Hippocampal formation (tissue), 2 donors: ENCODE measurements around the gene TAF4.
"Not testable (repeated sequence)": the region's sequence is repeated elsewhere in the genome, so short reads cannot be mapped to it uniquely, and the experiment has no call there.

Source experiments
- DNase-seq, 2 donors: peaks; one replicate each; lab custom pipeline; 2025; lab: John Stamatoyannopoulos, UW

TAF4 gene

DNA sequence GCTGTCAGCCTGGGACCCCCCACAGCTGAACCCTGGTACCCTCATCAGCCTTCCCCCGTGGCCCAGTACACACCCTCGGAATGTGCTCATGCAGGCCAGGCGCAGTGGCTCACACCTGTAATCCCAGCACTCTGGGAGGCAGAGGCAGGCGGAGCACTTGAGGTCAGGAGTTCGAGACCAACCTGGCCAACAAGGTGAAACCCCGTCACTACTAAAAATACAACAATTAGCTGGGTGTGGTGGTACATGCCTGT, 9.9 kb downstream of the TAF4 start:
- DNase-seq: not testable (repeated sequence)

DNA sequence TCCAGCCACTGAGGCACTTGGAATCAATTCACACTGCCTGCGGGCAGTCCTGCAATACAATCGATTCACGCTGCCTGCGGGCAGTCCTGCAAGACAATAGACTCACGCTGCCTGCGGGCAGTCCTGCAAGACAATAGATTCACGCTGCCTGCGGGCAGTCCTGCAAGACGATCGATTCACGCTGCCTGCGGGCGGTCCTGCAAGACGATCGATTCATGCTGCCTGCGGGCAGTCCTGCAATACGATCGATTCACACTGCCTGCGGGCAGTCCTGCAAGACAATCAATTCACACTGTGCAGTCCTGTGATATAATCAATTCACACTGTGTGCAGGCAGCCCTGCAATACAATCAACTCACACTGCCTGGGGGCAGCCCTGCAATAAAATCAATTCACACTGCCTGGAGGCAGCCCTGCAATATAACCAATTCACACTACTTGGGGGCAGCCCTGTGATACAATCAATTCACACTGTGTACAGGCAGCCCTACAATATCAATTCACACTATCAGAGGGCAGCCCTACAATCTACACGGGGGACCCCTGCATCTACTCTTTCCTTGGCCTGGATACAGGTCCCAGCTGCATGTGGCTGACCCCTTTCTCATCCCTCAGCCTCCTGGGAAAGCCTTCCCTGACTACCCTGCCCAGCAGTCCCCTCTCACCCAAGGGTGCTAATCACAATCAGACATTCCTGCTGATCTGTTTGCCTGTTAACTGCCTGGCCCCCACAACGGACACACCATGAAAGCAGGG, 10.4 kb downstream of the TAF4 start:
- no peak for DNase-seq

DNA sequence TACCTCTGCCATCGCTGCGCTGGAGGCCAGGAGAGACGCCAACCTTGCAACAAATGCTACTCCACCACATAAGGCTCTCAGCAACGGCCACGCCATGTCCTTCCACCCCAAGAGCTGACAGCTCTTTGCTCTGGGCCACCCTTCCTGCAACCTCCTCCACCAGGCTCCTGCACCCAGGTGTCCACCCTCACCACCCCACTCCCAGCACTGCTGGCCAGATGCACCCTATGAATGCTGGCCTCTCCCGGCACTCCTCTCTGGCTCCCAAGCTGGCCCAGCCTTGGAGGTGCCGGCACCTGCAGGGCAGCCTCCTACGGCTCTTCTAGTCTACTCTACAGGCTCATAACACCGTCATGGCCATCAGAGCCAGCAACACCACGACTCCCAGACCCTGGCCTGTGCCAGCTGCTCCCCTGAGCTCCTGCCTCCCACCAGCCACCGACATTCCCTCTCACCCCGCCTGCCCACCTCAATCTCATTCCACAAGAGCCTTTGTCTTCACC, 11.2 kb downstream of the TAF4 start:
- no peak for DNase-seq

DNA sequence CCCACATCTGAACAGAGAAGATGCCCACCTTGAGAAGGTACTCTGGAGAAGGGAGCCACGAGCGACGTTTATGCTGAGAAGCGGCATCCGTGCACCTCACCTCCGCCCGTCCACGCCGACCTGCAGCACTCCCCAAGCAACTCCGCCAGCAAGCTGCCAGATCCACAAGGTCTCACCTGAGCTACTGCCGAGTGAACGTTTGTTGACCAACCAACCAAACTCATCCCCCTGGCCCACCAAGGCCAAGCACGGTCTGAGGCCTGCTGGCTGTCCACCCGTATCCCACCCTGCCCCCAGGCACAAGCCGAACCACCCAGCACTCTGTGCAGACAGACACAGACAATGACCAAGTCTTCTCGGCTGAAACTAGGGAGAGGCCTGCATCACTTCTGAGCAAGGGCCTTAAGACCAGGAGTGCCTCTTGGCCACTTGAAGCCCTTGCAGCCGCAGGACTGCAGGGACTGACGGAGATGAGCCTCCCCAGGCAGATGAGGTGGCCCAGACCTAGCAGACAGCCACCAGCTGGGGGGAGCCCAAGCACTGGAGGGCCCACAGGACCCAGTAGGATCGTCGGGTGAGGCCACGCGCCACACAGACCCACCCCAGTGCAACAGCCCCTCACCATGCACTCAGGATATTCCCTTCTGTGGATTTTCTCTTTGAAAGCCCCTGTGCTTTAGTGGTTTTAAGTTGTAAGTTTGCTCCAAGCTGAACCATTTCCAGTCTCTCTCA, 12.1 kb downstream of the TAF4 start:
- DNase-seq: no peak

DNA sequence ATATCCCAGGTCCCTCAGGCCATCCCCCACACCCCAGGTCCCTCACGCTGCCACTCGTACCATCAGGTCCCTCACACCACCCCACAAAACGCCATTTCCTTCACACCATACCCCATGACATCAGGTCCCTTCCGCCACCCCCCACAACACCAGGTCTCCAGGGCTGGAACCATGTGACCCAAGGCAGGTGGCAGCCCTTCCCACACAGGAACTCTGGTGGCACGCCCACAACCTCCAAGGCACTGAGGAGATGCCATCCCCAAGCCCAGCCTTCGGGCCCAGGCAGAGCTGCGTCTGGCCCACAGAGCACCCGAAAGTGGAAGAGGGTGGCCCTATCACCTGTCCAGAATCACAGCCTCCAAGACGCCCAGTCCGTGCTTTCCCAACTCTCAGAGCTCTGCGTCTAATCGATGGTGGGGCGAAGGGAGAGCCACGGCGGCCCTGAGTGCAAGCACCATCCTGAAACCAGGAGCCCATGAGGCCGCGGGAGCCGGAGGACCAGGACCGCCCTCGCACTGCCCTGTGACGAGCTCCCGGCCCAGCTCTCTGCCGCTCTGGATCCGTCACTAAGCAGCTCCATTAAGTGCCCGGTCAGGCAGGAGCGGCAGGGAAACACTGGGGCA, 12.7 kb downstream of the TAF4 start:
- DNase-seq: no peak

DNA sequence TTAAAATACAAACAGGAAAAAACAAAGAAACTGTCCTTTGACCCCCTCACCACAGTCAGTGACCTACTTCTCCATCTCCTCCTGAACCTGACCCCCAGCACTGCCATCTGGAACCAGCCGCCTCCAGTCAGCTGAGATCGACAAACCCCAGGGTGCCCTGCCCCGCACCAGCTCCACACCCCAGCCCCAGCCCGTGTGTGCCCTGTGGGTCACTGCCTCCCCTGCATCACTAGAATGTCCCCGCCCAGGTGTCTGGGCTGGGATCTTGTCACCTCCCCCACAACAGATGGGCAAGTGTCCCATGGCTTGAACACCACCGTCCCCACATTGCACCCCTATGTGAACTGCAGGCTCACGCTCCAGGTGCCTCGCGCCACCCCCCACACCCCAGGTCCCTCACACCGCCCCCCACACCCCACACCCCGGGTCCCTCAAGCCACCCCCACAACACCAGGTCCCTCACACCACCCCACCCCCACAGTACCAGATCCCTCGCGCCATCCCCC, 13.3 kb downstream of the TAF4 start:
- DNase-seq: no peak

DNA sequence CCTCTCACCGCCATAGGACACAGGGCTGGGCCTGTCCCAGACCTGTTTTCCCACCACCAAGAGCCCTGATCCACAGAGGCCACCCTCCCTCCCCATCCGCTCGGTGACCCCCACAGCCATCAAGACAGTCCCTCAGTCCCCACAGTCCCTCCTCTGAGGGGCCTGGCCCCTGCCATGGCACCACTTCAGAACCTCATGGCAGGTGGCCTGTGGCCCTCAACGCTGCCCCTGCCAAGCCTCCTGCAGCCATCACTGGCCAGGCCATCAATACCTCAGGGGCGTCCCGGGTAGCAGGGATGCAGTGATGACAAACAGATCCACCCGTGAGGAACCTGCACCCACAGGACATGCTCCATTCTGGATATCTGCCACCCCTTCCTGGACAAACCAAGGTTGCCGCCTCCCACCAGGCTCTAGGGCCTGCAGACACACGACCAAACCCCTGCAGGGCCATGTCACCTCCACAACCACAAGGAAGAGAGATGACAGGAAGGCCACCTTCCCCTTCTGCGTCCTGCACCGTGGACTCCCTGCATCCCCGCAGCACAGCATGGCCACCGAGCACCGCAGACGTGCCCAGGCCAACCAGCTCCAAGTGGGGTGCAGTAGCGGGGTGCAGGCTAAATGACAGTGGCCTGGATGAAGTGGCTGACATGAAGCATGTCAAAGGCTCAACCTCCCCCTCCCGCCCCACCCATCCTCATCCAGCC, 14.0 kb downstream of the TAF4 start:
- no peak for DNase-seq

DNA sequence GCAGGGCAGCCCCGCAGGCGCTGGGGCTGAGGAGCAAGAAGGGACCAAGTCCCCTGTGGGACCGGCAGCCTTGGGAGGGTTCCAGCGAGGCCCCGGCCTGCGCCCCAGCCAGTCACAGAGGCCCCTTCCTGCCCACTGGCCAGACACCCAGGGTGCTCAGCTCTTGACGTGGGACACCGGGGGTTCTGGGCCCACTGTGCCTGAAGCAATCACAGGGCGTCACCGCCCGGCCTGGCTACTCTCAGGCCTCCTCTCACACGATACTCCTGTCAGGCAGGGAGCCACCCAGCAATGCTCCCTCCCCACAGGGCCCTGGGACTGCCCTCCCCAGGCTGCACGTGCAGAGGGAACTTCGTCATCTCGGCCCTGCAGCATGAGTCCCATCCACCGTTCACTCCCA, 14.5 kb downstream of the TAF4 start:
- DNase-seq: no peak

DNA sequence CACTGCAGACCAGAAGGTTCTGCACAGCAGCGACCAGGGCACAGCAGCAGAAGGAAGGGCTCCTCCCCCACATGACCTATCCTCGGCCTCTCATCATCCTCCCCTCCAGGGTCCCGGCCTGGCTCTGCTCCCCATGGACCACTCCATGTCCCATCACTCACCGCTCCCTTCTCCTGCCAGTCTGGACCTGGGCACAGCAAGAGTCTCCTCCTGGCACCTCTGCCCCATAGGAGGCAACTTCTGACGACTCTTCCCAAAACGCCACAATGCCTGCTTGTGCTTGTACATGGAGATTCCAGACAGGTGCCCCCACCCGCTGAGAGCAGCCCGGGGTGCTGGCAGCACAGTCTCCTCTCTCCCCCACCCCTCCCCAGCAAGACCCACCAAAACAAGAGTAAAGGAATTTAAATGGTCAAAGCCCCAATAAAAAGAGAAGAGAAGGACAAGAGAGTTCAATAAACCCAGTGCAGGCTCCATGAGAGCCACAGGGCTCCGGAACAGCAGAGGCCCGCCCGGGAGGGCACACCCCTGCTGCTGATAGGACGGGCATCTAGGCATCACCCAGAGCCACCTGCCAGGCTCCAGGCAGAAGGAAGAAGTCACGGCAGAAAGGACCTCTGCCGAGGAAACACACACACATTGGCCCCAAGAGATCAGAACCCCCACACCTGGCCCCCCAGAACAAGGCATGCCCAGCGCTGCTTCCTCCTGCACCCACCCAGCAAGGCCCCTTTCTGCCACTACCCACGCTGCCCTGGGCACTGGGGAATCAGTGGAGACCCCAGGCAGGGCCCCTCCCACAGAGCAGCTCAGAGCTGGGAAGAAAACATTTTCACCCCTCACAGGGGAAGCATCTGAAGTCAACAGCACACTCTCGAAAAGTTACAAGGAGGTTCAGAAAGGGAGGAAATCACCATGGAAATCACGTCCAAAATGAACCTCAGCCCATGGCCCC, 15.2 kb downstream of the TAF4 start:
- no peak for DNase-seq

DNA sequence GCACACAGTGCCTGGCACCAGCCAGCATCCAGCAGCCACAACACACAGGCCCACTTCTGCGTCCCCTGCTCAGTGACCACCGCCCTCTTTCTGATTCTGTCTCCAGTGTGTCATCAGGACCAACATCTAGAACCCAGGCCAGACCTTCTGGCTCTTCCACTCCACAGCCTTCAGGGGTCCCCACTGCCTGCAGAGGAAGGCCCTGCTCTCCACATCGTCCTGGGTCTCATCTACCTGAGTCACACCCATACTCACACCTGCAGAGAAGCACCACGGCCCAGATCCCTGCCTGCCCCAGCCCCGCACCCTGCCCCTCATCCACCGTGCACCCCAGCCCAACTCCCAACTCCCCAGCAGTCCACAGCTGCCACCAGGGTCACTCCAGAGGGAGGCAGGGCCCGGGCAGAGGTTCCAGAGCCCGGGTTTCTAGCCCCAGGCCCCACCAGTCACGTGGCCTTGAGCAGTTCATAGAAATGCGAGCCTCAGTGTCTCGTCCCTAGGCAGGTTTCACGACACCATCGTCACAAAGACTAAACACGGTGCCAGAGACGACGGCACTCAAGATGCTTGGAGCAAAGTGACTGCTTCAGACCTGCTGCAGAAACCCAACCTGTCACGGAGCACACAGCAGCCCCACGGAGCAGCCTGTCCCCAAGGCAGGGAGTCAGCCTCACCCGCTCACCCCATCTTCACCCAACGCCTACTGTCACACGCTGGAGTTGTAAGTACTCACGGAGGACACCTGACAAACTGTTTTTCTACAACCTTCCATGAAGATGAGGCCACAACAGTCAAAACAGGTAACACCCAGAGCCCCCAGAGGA, 16.1 kb downstream of the TAF4 start:
- no peak for DNase-seq

DNA sequence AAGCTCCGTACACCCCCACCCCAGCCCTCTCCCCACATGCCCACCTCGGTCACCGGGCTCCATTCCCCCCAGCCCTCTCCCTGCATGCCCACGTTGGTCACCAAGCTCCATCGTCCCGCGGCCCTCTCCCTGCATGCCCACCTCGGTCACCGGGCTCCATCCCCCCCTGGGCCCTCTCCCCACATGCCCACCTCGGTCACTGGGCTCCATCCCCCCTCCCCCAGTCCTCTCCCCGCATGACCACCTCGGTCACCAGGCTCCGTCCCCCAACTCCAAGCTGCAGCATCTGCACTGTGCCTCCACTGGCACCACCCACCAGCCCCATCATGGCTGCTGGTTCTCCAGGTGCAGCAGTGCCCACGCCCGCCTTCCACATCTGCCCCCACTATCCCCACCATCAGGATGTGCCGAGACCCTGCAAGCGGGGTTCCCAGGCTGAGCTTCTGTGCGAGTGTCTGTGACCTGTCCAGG, 16.8 kb downstream of the TAF4 start:
- no peak for DNase-seq

DNA sequence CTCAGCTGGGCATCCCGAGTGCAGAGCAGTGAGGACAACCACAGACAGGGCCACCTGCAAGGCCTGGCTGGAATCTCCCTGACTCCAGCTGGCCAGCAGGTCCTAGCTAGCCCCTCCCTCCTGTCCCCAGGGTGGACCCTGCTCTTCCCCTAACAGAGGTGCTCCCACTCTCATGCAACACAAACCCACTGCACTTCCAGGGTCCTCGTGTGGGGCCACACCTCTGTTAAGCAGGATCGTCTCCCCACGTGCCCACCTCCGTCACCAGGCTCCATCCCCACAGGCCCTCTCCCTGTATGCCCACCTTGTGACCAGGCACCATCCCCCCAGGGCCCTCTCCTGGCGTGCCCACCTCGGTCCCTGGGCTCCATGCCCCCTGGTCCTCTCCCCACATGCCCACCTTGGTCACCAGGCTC, 17.3 kb downstream of the TAF4 start:
- no peak for DNase-seq

DNA sequence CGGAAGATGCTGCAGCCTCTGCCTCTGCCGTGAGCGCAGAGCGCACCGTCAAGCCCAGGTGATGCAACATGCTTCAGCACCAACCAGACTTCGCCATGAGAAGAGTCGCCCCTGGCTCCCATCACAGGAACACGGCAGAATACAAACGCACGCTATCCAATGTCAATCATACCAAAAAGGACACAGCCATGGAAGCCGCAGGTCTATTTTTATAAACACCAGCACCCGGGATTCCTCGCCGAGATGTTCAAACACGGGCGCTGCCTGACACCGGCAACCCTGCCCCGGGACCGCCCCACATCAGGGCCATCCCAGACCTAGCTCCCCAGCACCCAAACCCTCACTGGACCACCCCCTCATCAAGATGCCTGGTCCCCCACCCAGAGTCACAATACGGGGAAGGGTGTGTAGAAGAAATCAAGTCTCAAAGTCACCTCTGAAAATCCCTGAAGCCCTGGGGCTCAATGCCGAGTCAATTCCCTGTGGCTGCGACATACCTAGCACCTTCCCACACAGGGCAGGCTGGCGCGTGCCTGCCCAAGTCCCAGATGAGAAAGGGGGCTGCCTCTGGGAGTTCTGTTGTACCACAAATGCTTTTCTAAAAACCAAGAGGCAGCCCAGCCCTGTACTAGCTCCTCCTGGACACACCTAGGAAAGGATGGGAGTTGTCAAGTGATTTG, 17.9 kb downstream of the TAF4 start:
- no peak for DNase-seq

DNA sequence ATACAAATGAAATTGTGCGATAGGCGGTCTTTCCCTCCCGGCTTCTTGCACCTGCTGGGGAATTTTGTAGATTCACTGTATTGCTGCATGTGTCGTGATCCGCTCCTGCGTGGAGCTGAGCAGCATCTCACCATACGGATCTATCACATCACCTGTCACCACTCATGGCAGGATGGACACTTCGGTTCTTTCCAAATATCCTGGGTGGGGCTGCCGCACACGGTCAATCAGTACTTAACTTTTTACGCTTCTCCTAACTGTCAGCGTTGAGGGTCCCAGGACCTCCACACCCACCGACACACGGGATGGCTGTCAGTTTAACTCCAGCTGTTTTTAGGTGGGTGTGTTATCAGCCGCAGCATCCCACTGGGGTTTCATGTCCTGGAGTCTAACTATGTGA, 19.2 kb downstream of the TAF4 start:
- no peak for DNase-seq

DNA sequence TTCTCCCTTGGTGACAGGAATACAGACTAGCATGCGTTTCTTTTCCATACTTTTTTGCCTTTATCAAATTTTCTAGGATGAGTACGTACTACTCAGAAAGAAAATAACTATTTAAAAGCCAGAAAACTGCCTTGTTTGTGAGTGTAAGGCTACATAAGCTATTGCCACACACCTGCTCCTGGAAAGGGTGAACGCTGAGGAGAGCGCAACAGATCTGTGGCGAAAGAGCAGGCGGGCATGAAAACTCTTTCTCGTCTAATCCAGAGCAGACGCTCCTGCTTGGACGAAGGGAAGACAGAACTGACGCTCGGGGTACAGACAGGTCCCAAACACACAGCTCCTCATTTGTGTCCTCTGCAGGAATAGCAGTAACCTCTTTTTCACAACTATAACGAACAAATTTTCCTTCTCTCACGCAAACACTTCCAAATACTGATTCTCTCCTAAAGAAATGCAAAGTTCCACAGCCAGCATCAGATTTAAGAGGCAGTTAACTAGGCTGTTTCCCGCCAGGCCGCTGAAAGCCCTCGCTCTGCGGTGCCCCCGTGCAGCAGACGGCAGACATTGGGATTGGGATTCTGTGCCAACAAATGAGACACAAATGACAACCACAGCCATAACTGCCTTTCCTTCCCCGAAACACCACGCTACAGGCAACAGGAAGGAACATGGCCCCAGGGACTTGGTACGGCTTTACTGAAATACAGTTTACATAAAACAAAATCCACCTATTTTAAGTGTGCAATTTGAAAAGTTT, 20.0 kb downstream of the TAF4 start:
- DNase-seq: no peak

DNA sequence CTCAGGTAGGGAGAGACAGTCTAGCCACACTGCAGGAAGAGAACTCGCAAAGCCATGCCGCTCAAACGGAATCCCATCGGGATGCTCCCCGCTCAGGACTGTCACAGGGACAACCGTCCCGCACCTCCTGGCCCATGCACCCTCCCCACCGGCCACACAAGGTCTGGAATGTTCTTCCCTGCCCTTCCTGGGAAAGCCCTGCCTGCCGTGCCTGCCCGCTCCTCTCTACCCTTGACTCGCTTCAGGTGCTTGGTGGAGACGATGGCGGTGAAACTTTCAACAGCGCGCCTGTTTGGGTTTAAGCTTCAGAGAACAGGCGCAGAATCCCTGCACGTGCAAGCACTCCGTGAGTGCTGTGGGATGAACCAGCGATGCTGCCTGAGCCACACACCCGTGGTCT, 20.6 kb downstream of the TAF4 start:
- DNase-seq: no peak

DNA sequence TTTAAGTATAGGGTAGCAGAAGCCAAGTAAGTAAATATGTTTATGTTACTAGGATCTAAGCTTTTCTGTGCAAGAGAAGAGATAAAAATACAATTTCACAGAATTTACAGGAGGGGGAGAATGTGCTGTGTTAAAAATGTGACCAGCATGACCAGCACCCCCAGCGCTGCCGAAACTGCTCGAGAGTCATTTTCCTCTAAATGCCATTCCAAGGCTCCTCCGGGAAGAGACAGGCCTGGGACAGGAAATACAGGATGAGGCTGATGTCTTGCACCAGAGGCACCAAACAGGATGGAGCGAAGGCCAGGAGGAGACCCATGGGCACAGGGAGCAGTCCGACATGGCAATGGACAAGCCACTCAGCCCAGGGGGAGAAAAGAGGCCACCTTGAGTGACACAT, 21.1 kb downstream of the TAF4 start:
- no peak for DNase-seq

DNA sequence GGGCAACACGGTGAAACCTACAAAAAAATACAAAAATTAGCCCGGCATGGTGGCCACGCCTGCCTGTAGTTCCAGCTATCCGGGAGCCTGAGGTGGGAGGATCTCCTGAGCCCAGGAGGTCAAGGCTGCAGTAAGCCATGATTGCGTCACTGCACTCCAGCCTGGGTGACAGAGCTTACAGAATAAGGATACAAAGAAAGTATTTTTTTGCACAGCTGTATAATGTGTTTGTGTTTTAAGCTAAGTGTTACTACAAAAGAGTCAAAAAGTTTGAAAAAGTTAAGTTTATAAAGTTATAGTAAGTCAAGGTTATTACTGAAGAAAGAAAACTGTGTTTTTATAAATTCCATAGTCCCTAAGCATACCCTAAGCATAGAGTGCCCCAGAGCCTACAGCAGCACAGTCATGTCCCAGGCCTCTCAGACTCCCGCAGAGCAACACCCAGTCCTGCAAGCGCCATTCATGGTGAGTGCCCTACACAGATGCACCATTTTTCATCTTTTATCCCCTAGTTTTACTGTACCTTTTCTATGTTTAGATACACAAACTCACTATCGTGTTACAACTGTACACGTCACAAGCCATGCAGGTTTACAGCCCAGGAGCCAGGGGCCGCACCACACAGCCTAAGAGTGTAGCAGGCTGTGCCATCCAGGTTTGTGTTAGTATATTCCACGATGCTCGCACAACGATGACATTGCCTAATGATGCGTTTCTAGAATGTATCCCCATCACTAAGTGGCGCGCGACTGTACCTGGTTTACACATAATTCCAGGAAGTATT, 22.4 kb downstream of the TAF4 start:
- DNase-seq: no peak
